Measurements from ENCODE around the gene HOXD11.

HOXD11 gene

GRCh38 chr2:176105730-176106580 lies 1.1 kb upstream of the HOXD11 start:
- TF ChIP-seq CTCF (IDR thresholded peaks at IDR 0.05; ENCODE audit: control extremely low read depth, extremely low read depth, low read depth, missing control alignments): no peak
- ChIA-PET POLR2A (no interaction called here), CTCF (no interaction called here)
- no peak for DNase-seq (ENCODE audit: extremely low spot score)

GRCh38 chr2:176107731-176108181 lies 676 bp downstream of the HOXD11 start:
- CTCF ChIA-PET: no interaction called here
- no peak for TF ChIP-seq CTCF (IDR thresholded peaks at IDR 0.05; ENCODE audit: control extremely low read depth, extremely low read depth, low read depth, missing control alignments)
- POLR2A ChIA-PET: no interaction called here
- no peak for DNase-seq (ENCODE audit: extremely low spot score)

- CTCF ChIA-PET: interaction anchor here (1.0 to 2.4 kb wide), 8 partner anchors 12 to 529 kb away, joined by 3 to 19 read pairs (median 5); no protein-coding TSS in a partner anchor
- no peak for DNase-seq (ENCODE audit: extremely low spot score)
- TF ChIP-seq CTCF (IDR thresholded peaks at IDR 0.05; ENCODE audit: control extremely low read depth, extremely low read depth, low read depth, missing control alignments): no peak
- POLR2A ChIA-PET: no interaction called here
Observed at GRCh38 chr2:176109192-176109901, 2.3 kb downstream of the HOXD11 start.

GRCh38 chr2:176109946-176110345 lies 2.9 kb downstream of the HOXD11 start:
- no peak for DNase-seq (ENCODE audit: extremely low spot score)
- no peak for TF ChIP-seq CTCF (IDR thresholded peaks at IDR 0.05; ENCODE audit: control extremely low read depth, extremely low read depth, low read depth, missing control alignments)
- POLR2A ChIA-PET: no interaction called here
- CTCF ChIA-PET: interaction anchor here (1.0 to 2.4 kb wide), 13 partner anchors 8 to 542 kb away, joined by 3 to 19 read pairs (median 5); no protein-coding TSS in a partner anchor

GRCh38 chr2:176110415-176111308 lies 3.6 kb downstream of the HOXD11 start:
- ChIA-PET CTCF (interaction anchor here (0.9 to 2.4 kb wide), 17 partner anchors 9 to 541 kb away, joined by 3 to 19 read pairs (median 5); no protein-coding TSS in a partner anchor), POLR2A (no interaction called here)
- no peak for DNase-seq (ENCODE audit: extremely low spot score)
- no peak for TF ChIP-seq CTCF (IDR thresholded peaks at IDR 0.05; ENCODE audit: control extremely low read depth, extremely low read depth, low read depth, missing control alignments)

- ChIA-PET POLR2A (no interaction called here), CTCF (interaction anchor here (0.8 to 2.4 kb wide), 15 partner anchors 9 to 541 kb away, joined by 3 to 19 read pairs (median 5); no protein-coding TSS in a partner anchor)
- peak; percentile 57 for DNase-seq (ENCODE audit: extremely low spot score)
- TF ChIP-seq CTCF (IDR thresholded peaks at IDR 0.05; ENCODE audit: control extremely low read depth, extremely low read depth, low read depth, missing control alignments): peak; percentile 60
Observed at GRCh38 chr2:176111309-176111663, 4.2 kb downstream of the HOXD11 start.

Data from GM10248 (cell line).